HepG2 (cell line): Measurements from ENCODE around the gene SECTM1. TPM values are rescaled to one million over a fixed set of nuclear protein-coding genes. Genes with fewer than 3 reads are reported as not detected.
A peak's percentile ranks its signal among the peaks of the same experiment; 100 is the strongest.

Source experiments
- ATAC-seq: fragments of 200-7000 bp; cut with Tn5 transposase; 3 replicates; pipeline ENCODE4 v1.9.1; 2020; ENCODE audit warnings: mild to moderate bottlenecking, moderate library complexity
- BruUV-seq: library from RNA; stranded (reverse); fragments of 400-500 nt; replicated peaks from 2 replicates; lab custom pipeline; 2021; lab: Mats Ljungman, UMichigan
- CTCF ChIA-PET: fragments of 300-600 bp; formaldehyde crosslinking; extraction: SDS; loops from one replicate; lab custom pipeline; 2021; ENCODE audit warnings: low total read pairs, inconsistent platforms, low intra/inter-chr PET ratio; lab: Yijun Ruan, JAX
- POLR2A ChIA-PET: fragments of 350-600 bp; sonication (Branson Sonifier 250); formaldehyde crosslinking; loops from one replicate; lab custom pipeline; 2020; ENCODE audit warnings: antibody characterized with exemption, inconsistent platforms; lab: Yijun Ruan, JAX
- DNase-seq: peaks from one replicate; pipeline ENCODE4 v3.0.0-alpha.2; 2015; ENCODE audit warnings: low spot score
- FAIRE-seq: peaks from 3 replicates; lab custom pipeline; 2011; peaks lifted over from hg19 to GRCh38; lab: Jason Lieb, UNC
- H2AFZ ChIP-seq: one replicate; pipeline ENCODE4 v1.6.1; 2011; ENCODE audit warnings: low read length, inconsistent platforms
- H3K27ac ChIP-seq: fragments of 300-600 bp; 3 replicates; pipeline ENCODE4 v1.8.0; 2011; ENCODE audit warnings: mixed run types, mild to moderate bottlenecking, mixed read lengths, low read length, inconsistent platforms; ENCODE audit not compliant: insufficient read depth; ENCODE audit errors: extremely low read length
- H3K27me3 ChIP-seq, 2 experiments: fragments of 200-600 bp in 1 of 2; 2 replicates in 1 of 2; 3 replicates in 1 of 2; pipeline versions ENCODE4 v1.6.0 to v1.8.0; 2011; ENCODE audit warnings: low read length in 2 of 2, mild to moderate bottlenecking in 2 of 2, moderate library complexity in 2 of 2, inconsistent platforms in 1 of 2; ENCODE audit not compliant: insufficient read depth in 2 of 2, control insufficient read depth in 1 of 2
- H3K36me3 ChIP-seq, 2 experiments: fragments of 200-600 bp in 1 of 2; replicated peaks in 1 of 2; 2 replicates in 1 of 2; 3 replicates in 1 of 2; pipeline versions ENCODE4 v1.5.1 to v1.8.0; 2011; ENCODE audit warnings: low read length in 2 of 2, inconsistent platforms in 1 of 2; ENCODE audit not compliant: insufficient read depth in 2 of 2, control insufficient read depth in 1 of 2
- H3K4me1 ChIP-seq: 2 replicates; pipeline ENCODE4 v1.5.1; 2012; ENCODE audit warnings: low read length, inconsistent platforms; ENCODE audit not compliant: insufficient read depth
- H3K4me2 ChIP-seq: 2 replicates; pipeline ENCODE4 v1.6.0; 2011; ENCODE audit warnings: low read depth, low read length, inconsistent platforms
- H3K4me3 ChIP-seq, 3 experiments: fragments of 200-600 bp in 1 of 3; sonication (generic), shearing (Covaris generic) in 1 of 3; replicated peaks in 1 of 3; 2 replicates each; pipeline ENCODE4 v1.5.1; 2011 to 2016; ENCODE audit warnings: low read length in 3 of 3, inconsistent platforms in 2 of 3, low read depth in 2 of 3, mild to moderate bottlenecking in 2 of 3, control low read depth in 1 of 3, mixed read lengths in 1 of 3; ENCODE audit not compliant: insufficient read depth in 1 of 3
- H3K79me2 ChIP-seq: one replicate; pipeline ENCODE4 v1.6.1; 2011; ENCODE audit warnings: low read length, inconsistent platforms; ENCODE audit not compliant: insufficient read depth
- H3K9ac ChIP-seq: 2 replicates; pipeline ENCODE4 v1.6.0; 2011; ENCODE audit warnings: mild to moderate bottlenecking, low read depth, low read length, inconsistent platforms; ENCODE audit not compliant: insufficient read depth
- H3K9me3 ChIP-seq: 2 replicates; pipeline ENCODE4 v1.5.1; 2012; ENCODE audit warnings: mild to moderate bottlenecking, low read length
- H4K20me1 ChIP-seq: 2 replicates; pipeline ENCODE4 v1.6.0; 2011; ENCODE audit warnings: inconsistent platforms, mild to moderate bottlenecking, low read length, moderate library complexity; ENCODE audit not compliant: insufficient read depth
- EED ChIP-seq: sonication (generic); formaldehyde crosslinking; IDR thresholded peaks from 2 replicates; pipeline ENCODE4 v1.5.0; 2020; ENCODE audit warnings: mild to moderate bottlenecking, missing genetic modification reagents
- FOXK2 ChIP-seq: fragments of 450-650 bp; IDR thresholded peaks from 2 replicates; pipeline ENCODE4 v1.6.1; 2016
- HNF4G ChIP-seq, 2 experiments: sonication (generic) in 1 of 2; formaldehyde crosslinking in 1 of 2; IDR thresholded peaks; 2 replicates each; pipeline versions ENCODE4 v1.4.0 to v1.6.1; 2011 to 2020; ENCODE audit warnings: borderline replicate concordance in 2 of 2, low read depth in 2 of 2, mild to moderate bottlenecking in 2 of 2, low read length in 1 of 2, missing genetic modification reagents in 1 of 2, moderate library complexity in 1 of 2
- MIER2 ChIP-seq: IDR thresholded peaks from 2 replicates; pipeline ENCODE4 v1.6.1; 2016; ENCODE audit warnings: missing biosample characterization, missing genetic modification reagents
- MLLT10 ChIP-seq: sonication (generic); formaldehyde crosslinking; IDR thresholded peaks from 2 replicates; pipeline ENCODE4 v1.4.0; 2020; ENCODE audit warnings: missing genetic modification reagents
- MTA1 ChIP-seq: sonication (generic); formaldehyde crosslinking; IDR thresholded peaks from 2 replicates; pipeline ENCODE4 v1.4.0; 2020; ENCODE audit warnings: missing genetic modification reagents, mild to moderate bottlenecking, borderline replicate concordance
- NR2C2 ChIP-seq: sonication (generic); formaldehyde crosslinking; IDR thresholded peaks from 2 replicates; pipeline ENCODE4 v1.4.0; 2020; ENCODE audit warnings: missing genetic modification reagents, mild to moderate bottlenecking, moderate library complexity, borderline replicate concordance
- NR2F1 ChIP-seq, 2 experiments: fragments of 450-650 bp in 1 of 2; formaldehyde crosslinking in 1 of 2; IDR thresholded peaks; 2 replicates each; pipeline versions ENCODE4 v1.5.0 to v1.6.1; 2016 to 2020; ENCODE audit warnings: mild to moderate bottlenecking in 1 of 2, missing compliant biosample characterization in 1 of 2, missing genetic modification reagents in 1 of 2, moderate library complexity in 1 of 2
- NRL ChIP-seq: sonication (generic); formaldehyde crosslinking; IDR thresholded peaks from 2 replicates; pipeline ENCODE4 v1.5.0; 2020; ENCODE audit warnings: missing genetic modification reagents, mild to moderate bottlenecking, moderate library complexity, borderline replicate concordance
- SKI ChIP-seq: fragments of 450-650 bp; IDR thresholded peaks from one replicate; pipeline ENCODE4 v1.6.1; 2018; ENCODE audit warnings: mild to moderate bottlenecking; ENCODE audit not compliant: partially characterized antibody
- SRSF1 ChIP-seq: fragments of 200-400 bp; formaldehyde crosslinking; optimal IDR thresholded peaks from 2 replicates; pipeline ENCODE3; 2017; ENCODE audit warnings: mild to moderate bottlenecking, low read depth, low read length, moderate library complexity
- TBL1XR1 ChIP-seq: fragments of 150-350 bp; IDR thresholded peaks from 2 replicates; pipeline ENCODE4 v1.6.1; 2014; ENCODE audit warnings: borderline replicate concordance, low read length; ENCODE audit not compliant: partially characterized antibody
- THRA ChIP-seq: sonication (generic); formaldehyde crosslinking; IDR thresholded peaks from 2 replicates; pipeline ENCODE4 v1.4.0; 2020; ENCODE audit warnings: missing genetic modification reagents, borderline replicate concordance
- ZBTB38 ChIP-seq: sonication (generic); formaldehyde crosslinking; IDR thresholded peaks from 2 replicates; pipeline ENCODE4 v1.5.1; 2020; ENCODE audit warnings: mild to moderate bottlenecking, missing genetic modification reagents
- ZNF143 ChIP-seq: sonication (generic); formaldehyde crosslinking; IDR thresholded peaks from 2 replicates; pipeline ENCODE4 v1.4.0; 2020; ENCODE audit warnings: missing genetic modification reagents
- ZNF263 ChIP-seq: sonication (generic); formaldehyde crosslinking; IDR thresholded peaks from 2 replicates; pipeline ENCODE4 v1.4.0; 2020; ENCODE audit warnings: missing genetic modification reagents
- ZNF362 ChIP-seq: sonication (generic); formaldehyde crosslinking; IDR thresholded peaks from 2 replicates; pipeline ENCODE4 v1.4.0; 2020; ENCODE audit warnings: missing genetic modification reagents, mild to moderate bottlenecking, borderline replicate concordance
- ZNF549 ChIP-seq: sonication (generic); formaldehyde crosslinking; IDR thresholded peaks from 2 replicates; pipeline ENCODE4 v1.5.0; 2020; ENCODE audit warnings: missing genetic modification reagents
- WGBS: methylation state at CpG from one replicate; pipeline ENCODE4 v1.1.6; 2017; ENCODE audit warnings: low lambda C conversion rate; 5-methylcytosine and 5-hydroxymethylcytosine counted together
- in situ Hi-C: cut with HindIII; loops from 2 replicates; pipeline ENCODE4 v1.10.0; 2017; ENCODE audit warnings: low pct_unique_long_range_greater_than_20kb; ENCODE audit not compliant: extremely low pct_ligation_motif_present
- intact Hi-C: fragments of 100-400 bp; cut with micrococcal nuclease; formaldehyde crosslinking; loops from one replicate; pipeline ENCODE4 v1.10.0; 2022; ENCODE audit not compliant: unreplicated experiment
- polyA plus RNA-seq, 8 experiments: library from polyadenylated mRNA; depleted of rRNA in 3 of 8; stranded (reverse) in 7 of 8; unstranded in 1 of 8; fragments of >200 nt; fragmentation: Illumina TruSeq in 4 of 8; extraction: Trizol in 4 of 8; gene quantifications; 2 replicates each; pipeline versions ENCODE4 v1.2.1 to v1.2.3, GENCODE V29; 2011 to 2016; ENCODE audit warnings: low read depth in 4 of 8, missing spikeins in 1 of 8, mixed read lengths in 1 of 8; ENCODE audit not compliant: insufficient read depth in 1 of 8
- total RNA-seq, 5 experiments: library from RNA; depleted of rRNA; stranded (reverse); fragments of >200 nt; fragmentation: Illumina TruSeq; extraction: Trizol; gene quantifications; 2 replicates each; pipeline ENCODE4 v1.2.3, GENCODE V29; 2016; ENCODE audit warnings: low read depth in 1 of 5

SECTM1 gene
- total and polyA plus RNA-seq, 2 of the 13 experiments (the other 11 are each of a cell fraction or from before 2014, with no cell fraction given): 3.5 to 5.3 TPM

- no peak for TF ChIP-seq THRA (CRISPR knock-in tag)
- 0 out of 2 replicates have a peak, but pooled peaks have one; percentile 43 for TF ChIP-seq ZNF263 (CRISPR knock-in tag)
- no peak for TF ChIP-seq ZNF549 (CRISPR knock-in tag)
- no peak for TF ChIP-seq EED (CRISPR knock-in tag)
- peak; percentile 16; the same call in 1 of the 2 replicates for TF ChIP-seq NRL
- TF ChIP-seq NR2F1 (CRISPR knock-in tag; IDR thresholded peaks at IDR 0.05): no peak
- no peak for TF ChIP-seq HNF4G (IDR thresholded peaks at IDR 0.05; ENCODE audit: borderline replicate concordance, low read depth, low read length)
- peak; percentile 13; the same call in 1 of the 2 replicates for TF ChIP-seq HNF4G (CRISPR knock-in tag; IDR thresholded peaks at IDR 0.05; ENCODE audit: borderline replicate concordance, low read depth)
- TF ChIP-seq ZBTB38 (CRISPR knock-in tag): no peak; the same call in 1 of the 2 replicates
Observed at GRCh38 chr17:82316651-82317393, 16.7 kb downstream of the SECTM1 start (continued).

- DNase-seq (no peak), ATAC-seq (peak; percentile 3; the same call in 1 of the 3 replicates), FAIRE-seq (no peak)
- CTCF ChIA-PET: interaction anchor here (1.1 kb wide), 1 partner anchor 15 kb away, joined by 3 read pairs; no protein-coding TSS in a partner anchor
- Histone ChIP-seq H2AFZ (no peak overlapping the region), H3K4me1 (peaks cover 56% of the 10 kb centered on the region), H3K27me3 (no peaks in the 10 kb centered on the region; a peak in 1 of 5 replicates), H3K9me3 (no peaks in the 10 kb centered on the region), H3K9ac (no peak overlapping the region), H3K4me2 (peak overlapping the region; percentile 88), H3K4me3 (peak overlapping the region in 2 of 3 experiments; percentile 69 to 72; a peak in 3 of 6 replicates), H4K20me1 (no peaks in the 10 kb centered on the region), H3K27ac (no peak overlapping the region), H3K79me2 (peaks cover 3% of the 10 kb centered on the region), H3K36me3 (no peaks in the 10 kb centered on the region)
- POLR2A ChIA-PET: interaction anchor here (0.8 to 2.6 kb wide), 4 partner anchors 9 to 30 kb away, joined by 4 to 152 read pairs (median 26); no protein-coding TSS in a partner anchor
- in situ Hi-C loops: no loop called here
- intact Hi-C loops: no loop called here
- WGBS: 79% methylated on average over 36 of the region's 36 CpGs
- BruUV-seq: no TSS peak
- 0 out of 2 replicates have a peak, but pooled peaks have one; percentile 16 for TF ChIP-seq ZNF362
- TF ChIP-seq FOXK2: no peak
- peak; percentile 63 for TF ChIP-seq SRSF1
- peak; percentile 77 for TF ChIP-seq MTA1 (CRISPR knock-in tag)
- peak; percentile 12 for TF ChIP-seq SKI
- TF ChIP-seq TBL1XR1: no peak
- TF ChIP-seq NR2C2 (CRISPR knock-in tag): peak; percentile 58; the same call in 1 of the 2 replicates
- TF ChIP-seq NR2F1 (CRISPR knock-in tag; IDR thresholded peaks at IDR 0.05): peak in 1 of 2 experiments; percentile 38; a peak in 2 of 4 replicates
- TF ChIP-seq ZNF143 (CRISPR knock-in tag): no peak
- no peak for TF ChIP-seq MLLT10 (CRISPR knock-in tag)
- no peak for TF ChIP-seq MIER2 (CRISPR knock-in tag)
Observed at GRCh38 chr17:82315703-82316358, 17.7 kb downstream of the SECTM1 start.
